Heart left ventricle (tissue), 13 donors: ENCODE data around the gene C2CD2L.

ENCODE experiments used
- POLR2A ChIP-seq, 2 donors: fragments of 450-650 bp; IDR thresholded peaks; one replicate each; pipeline ENCODE4 v1.6.1; 2017; ENCODE audit warnings: antibody characterized with exemption in 2 of 2, mild to moderate bottlenecking in 2 of 2, moderate library complexity in 2 of 2
- TF ChIP-seq, protein P1 (sequence below), 12 donors: fragments of 200-600 bp; sonication (generic) in 4 of 12; IDR thresholded peaks; one replicate each; pipeline versions ENCODE4 v1.5.0 to v1.8.0; 2018 to 2022; ENCODE audit warnings: antibody characterized with exemption in 12 of 12, mild to moderate bottlenecking in 5 of 12
- donor health status: ischemic (EF 13 %, LVEDD 7.1; RV severe dilation, severe dysfunction).
- donor health status: DM: no; HTN: yes; CAD: no.
- donor health status: DM: no; HTN: no; CAD: no.
- donor health status: ischemic (EF 25% LVEDD 6.9; RV normal size, moderate dysfunction).
- donor health status: ischemic (EF 25% LVEDD 5.7; RV mildly dilated, moderate dysfunction).
- donor health status: ischemic (EF 35%, LVEDD 5.7; RV mildly dilated, moderate dysfunction).
- donor health status: nonischemic (EF 11% LVEDD 7.7; RV severe dilation, severe dysfunction).
- donor health status: DM: yes; HTN: yes; CAD: no.
- donor health status: PGD.
- donor health status: ischemic (EF 29% LVEDD 5.4; RV normal size, mild dysfunction).
- donor health status: nonischemic (EF 23%, LVEDD 6.1; RV moderate dilation, normal function).

- TF ChIP-seq, protein P1, sequence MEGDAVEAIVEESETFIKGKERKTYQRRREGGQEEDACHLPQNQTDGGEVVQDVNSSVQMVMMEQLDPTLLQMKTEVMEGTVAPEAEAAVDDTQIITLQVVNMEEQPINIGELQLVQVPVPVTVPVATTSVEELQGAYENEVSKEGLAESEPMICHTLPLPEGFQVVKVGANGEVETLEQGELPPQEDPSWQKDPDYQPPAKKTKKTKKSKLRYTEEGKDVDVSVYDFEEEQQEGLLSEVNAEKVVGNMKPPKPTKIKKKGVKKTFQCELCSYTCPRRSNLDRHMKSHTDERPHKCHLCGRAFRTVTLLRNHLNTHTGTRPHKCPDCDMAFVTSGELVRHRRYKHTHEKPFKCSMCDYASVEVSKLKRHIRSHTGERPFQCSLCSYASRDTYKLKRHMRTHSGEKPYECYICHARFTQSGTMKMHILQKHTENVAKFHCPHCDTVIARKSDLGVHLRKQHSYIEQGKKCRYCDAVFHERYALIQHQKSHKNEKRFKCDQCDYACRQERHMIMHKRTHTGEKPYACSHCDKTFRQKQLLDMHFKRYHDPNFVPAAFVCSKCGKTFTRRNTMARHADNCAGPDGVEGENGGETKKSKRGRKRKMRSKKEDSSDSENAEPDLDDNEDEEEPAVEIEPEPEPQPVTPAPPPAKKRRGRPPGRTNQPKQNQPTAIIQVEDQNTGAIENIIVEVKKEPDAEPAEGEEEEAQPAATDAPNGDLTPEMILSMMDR (IDR thresholded peaks at IDR 0.05), result no peak
- no peak for TF ChIP-seq POLR2A (IDR thresholded peaks at IDR 0.05)
Measured at GRCh38 chr11:119108857-119109221, 1.7 kb downstream of the C2CD2L start.
